Measurements from ENCODE around the gene KHDC1L.

KHDC1L gene

DNA sequence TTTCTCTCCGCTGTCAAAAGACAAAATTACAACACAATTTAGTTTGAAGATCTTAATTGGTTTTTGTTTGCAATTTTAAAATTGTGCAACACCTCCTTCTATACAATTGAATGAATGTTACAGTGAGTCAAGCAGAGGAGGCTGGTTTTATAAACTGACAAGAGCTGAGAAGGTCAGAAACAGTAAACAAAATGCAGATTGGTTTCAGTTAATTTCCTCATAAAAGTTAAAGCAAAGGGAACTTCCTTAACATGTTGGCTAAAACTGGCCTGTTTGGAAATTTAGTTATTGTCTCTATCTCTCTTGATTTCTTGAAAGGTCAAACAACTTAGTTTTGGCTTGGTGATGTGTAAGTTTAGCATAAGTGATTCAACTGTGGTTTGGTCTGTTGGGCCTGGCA is 22.2 kb downstream of the KHDC1L start:
- TF ChIP-seq POLR2AphosphoS5 (IDR thresholded peaks at IDR 0.05; ENCODE audit: low read depth, low read length) (no peak), TAF1 (IDR thresholded peaks at IDR 0.05; ENCODE audit: borderline replicate concordance, insufficient read depth, low read length) (no peak)

DNA sequence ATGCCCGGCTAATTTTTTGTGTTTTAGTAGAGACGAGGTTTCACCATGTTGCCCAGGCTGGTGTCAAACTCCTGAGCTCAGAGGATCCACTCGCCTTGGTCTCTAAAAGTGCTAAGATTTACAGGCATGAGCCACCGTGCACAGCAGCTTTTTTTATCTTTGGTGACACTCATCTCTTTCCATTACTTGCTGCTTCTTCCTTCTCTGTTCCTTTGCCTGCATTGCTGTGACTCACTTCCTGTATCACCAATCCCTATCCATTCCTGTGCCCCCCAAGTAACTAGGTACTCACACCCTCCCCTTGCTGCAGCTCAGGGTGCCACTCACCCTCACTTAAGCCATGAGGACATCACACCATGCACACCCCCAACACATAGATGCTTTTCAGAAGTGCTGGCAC is 24.6 kb downstream of the KHDC1L start:
- TF ChIP-seq, protein P1, sequence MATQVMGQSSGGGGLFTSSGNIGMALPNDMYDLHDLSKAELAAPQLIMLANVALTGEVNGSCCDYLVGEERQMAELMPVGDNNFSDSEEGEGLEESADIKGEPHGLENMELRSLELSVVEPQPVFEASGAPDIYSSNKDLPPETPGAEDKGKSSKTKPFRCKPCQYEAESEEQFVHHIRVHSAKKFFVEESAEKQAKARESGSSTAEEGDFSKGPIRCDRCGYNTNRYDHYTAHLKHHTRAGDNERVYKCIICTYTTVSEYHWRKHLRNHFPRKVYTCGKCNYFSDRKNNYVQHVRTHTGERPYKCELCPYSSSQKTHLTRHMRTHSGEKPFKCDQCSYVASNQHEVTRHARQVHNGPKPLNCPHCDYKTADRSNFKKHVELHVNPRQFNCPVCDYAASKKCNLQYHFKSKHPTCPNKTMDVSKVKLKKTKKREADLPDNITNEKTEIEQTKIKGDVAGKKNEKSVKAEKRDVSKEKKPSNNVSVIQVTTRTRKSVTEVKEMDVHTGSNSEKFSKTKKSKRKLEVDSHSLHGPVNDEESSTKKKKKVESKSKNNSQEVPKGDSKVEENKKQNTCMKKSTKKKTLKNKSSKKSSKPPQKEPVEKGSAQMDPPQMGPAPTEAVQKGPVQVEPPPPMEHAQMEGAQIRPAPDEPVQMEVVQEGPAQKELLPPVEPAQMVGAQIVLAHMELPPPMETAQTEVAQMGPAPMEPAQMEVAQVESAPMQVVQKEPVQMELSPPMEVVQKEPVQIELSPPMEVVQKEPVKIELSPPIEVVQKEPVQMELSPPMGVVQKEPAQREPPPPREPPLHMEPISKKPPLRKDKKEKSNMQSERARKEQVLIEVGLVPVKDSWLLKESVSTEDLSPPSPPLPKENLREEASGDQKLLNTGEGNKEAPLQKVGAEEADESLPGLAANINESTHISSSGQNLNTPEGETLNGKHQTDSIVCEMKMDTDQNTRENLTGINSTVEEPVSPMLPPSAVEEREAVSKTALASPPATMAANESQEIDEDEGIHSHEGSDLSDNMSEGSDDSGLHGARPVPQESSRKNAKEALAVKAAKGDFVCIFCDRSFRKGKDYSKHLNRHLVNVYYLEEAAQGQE (IDR thresholded peaks at IDR 0.05; ENCODE audit: insufficient read depth in 1 of 2, low read depth in 2 of 2, low read length in 2 of 2): no peak
- TF ChIP-seq SIN3A (IDR thresholded peaks at IDR 0.05; ENCODE audit: borderline replicate concordance, insufficient read depth, low read length) (no peak), POLR2AphosphoS5 (IDR thresholded peaks at IDR 0.05; ENCODE audit: low read depth, low read length) (no peak), TAF1 (IDR thresholded peaks at IDR 0.05; ENCODE audit: borderline replicate concordance, insufficient read depth, low read length) (no peak), FOXP2 (optimal IDR thresholded peaks at IDR 0.05; ENCODE audit: borderline replicate concordance, extremely low read depth, extremely low read length, insufficient read depth) (no peak)

- no peak for TF ChIP-seq SIN3A (IDR thresholded peaks at IDR 0.05; ENCODE audit: borderline replicate concordance, insufficient read depth, low read length)
- TF ChIP-seq, protein P1 (IDR thresholded peaks at IDR 0.05; ENCODE audit: insufficient read depth in 1 of 2, low read depth in 2 of 2, low read length in 2 of 2): no peak
- TF ChIP-seq FOXP2 (optimal IDR thresholded peaks at IDR 0.05; ENCODE audit: borderline replicate concordance, extremely low read depth, extremely low read length, insufficient read depth): no peak
- TF ChIP-seq POLR2AphosphoS5 (IDR thresholded peaks at IDR 0.05; ENCODE audit: low read depth, low read length): no peak
- no peak for TF ChIP-seq TAF1 (IDR thresholded peaks at IDR 0.05; ENCODE audit: borderline replicate concordance, insufficient read depth, low read length)
Observed at GRCh38 chr6:73200247-73200646, 25.0 kb downstream of the KHDC1L start.

DNA sequence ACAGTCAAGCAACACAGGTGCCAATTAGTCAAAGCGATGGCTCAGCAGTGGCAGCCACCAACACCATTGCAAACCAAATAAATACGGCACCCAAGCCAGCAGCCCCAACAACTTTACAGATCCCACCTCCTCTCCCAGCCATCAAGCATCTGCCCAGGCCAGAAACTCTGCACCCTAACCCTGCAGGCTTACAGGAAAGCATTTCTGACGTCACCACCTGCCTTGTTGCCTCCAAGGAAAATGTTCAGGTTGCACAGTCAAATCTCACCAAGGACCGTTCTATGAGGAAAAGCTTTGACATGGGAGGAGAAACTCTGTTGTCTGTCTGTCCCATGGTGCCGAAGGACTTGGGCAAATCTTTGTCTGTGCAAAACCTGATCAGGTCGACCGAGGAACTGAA is 30.6 kb downstream of the KHDC1L start:
- TF ChIP-seq FOXP2 (optimal IDR thresholded peaks at IDR 0.05; ENCODE audit: borderline replicate concordance, extremely low read depth, extremely low read length, insufficient read depth): no peak
- TF ChIP-seq POLR2AphosphoS5 (IDR thresholded peaks at IDR 0.05; ENCODE audit: low read depth, low read length): no peak
- TF ChIP-seq TAF1 (IDR thresholded peaks at IDR 0.05; ENCODE audit: borderline replicate concordance, insufficient read depth, low read length): no peak
- TF ChIP-seq, protein P1 (IDR thresholded peaks at IDR 0.05; ENCODE audit: insufficient read depth in 1 of 2, low read depth in 2 of 2, low read length in 2 of 2): no peak
- TF ChIP-seq SIN3A (IDR thresholded peaks at IDR 0.05; ENCODE audit: borderline replicate concordance, insufficient read depth, low read length): no peak

DNA sequence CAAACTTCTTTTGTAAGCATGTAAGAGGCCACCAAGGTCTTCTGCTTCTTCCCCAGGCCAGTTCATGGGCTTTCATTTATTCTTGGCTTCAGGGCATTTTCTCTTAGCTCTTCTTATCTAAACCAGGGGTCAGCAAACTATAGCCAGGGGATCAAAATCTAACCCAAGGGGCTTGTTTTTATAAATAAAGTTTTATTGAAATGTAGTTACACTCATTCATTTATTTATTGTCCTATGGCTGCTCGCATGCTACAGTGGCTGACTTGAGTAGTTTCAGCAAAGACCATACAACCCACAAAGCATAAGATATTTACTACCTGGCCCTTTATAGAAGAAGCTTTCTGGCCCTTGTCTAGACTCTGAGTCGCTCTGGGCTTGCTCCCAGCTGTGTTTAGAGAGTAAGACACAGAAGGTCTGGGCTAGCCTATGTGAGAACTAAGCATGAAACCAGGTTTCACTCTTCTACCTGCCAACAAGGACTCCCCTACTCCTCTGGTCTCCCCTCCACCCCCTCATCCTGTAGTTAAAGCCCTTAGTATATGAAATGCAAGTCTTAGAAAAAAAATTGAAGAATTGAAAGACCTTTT is 43.2 kb downstream of the KHDC1L start:
- no peak for TF ChIP-seq POLR2AphosphoS5 (IDR thresholded peaks at IDR 0.05; ENCODE audit: low read depth, low read length)
- TF ChIP-seq, protein P1 (IDR thresholded peaks at IDR 0.05; ENCODE audit: insufficient read depth in 1 of 2, low read depth in 2 of 2, low read length in 2 of 2): no peak
